OCI-LY1 (cell line): ENCODE data around the gene NCAPH2.

Experiments
- H2AFZ ChIP-seq: fragments of 200-600 bp; sonication (generic), shearing (Covaris generic); 2 replicates; pipeline ENCODE4 v1.6.0; 2014; ENCODE audit warnings: antibody characterized with exemption, mild to moderate bottlenecking, low read length
- H3F3A ChIP-seq: fragments of 200-600 bp; sonication (generic), shearing (Covaris generic); 2 replicates; pipeline ENCODE4 v1.6.0; 2014; ENCODE audit warnings: mild to moderate bottlenecking, antibody characterized with exemption, low read length, moderate library complexity; ENCODE audit not compliant: insufficient read depth
- H3K27ac ChIP-seq: fragments of 200-600 bp; sonication (generic); 2 replicates; pipeline ENCODE4 v1.5.1; 2014; ENCODE audit warnings: low read length, mixed run types, mild to moderate bottlenecking, low read depth; ENCODE audit not compliant: poor library complexity, severe bottlenecking
- H3K27me3 ChIP-seq: fragments of 200-600 bp; sonication (generic); 2 replicates; pipeline ENCODE4 v1.6.0; 2014; ENCODE audit warnings: antibody characterized with exemption, mild to moderate bottlenecking, low read length, moderate library complexity; ENCODE audit not compliant: insufficient read depth
- H3K36me3 ChIP-seq: fragments of 200-600 bp; sonication (generic); 2 replicates; pipeline ENCODE4 v1.6.1; 2014; ENCODE audit warnings: mild to moderate bottlenecking, antibody characterized with exemption, low read length, moderate library complexity, mixed read lengths; ENCODE audit not compliant: insufficient read depth
- H3K4me1 ChIP-seq: fragments of 200-600 bp; sonication (generic); 2 replicates; pipeline ENCODE4 v1.5.1; 2014; ENCODE audit warnings: mild to moderate bottlenecking, low read length, moderate library complexity; ENCODE audit not compliant: insufficient read depth, severe bottlenecking
- H3K4me2 ChIP-seq: fragments of 200-600 bp; sonication (generic), shearing (Covaris generic); 2 replicates; pipeline ENCODE4 v1.6.1; 2014; ENCODE audit warnings: low read length
- H3K4me3 ChIP-seq: fragments of 200-600 bp; sonication (generic); 2 replicates; pipeline ENCODE4 v1.5.1; 2014; ENCODE audit warnings: low read length, low read depth, mild to moderate bottlenecking, mixed read lengths; ENCODE audit not compliant: poor library complexity, severe bottlenecking
- H3K79me2 ChIP-seq: fragments of 200-600 bp; shearing (Covaris generic); 2 replicates; pipeline ENCODE4 v1.6.1; 2016; ENCODE audit warnings: mixed run types, low read length, mixed read lengths; ENCODE audit not compliant: insufficient read depth
- H3K9ac ChIP-seq: fragments of 200-600 bp; sonication (generic), shearing (Covaris generic); 2 replicates; pipeline ENCODE4 v1.6.1; 2014; ENCODE audit warnings: mild to moderate bottlenecking, low read length, mixed read lengths
- H3K9me2 ChIP-seq: fragments of 200-600 bp; sonication (generic), shearing (Covaris generic); 2 replicates; pipeline ENCODE4 v1.6.1; 2014; ENCODE audit warnings: low read depth, mild to moderate bottlenecking, low read length, mixed read lengths
- H3K9me3 ChIP-seq: fragments of 200-600 bp; shearing (Covaris generic); 2 replicates; pipeline ENCODE4 v1.6.1; 2014; ENCODE audit warnings: low read length, mixed read lengths
- H4K20me1 ChIP-seq: fragments of 200-600 bp; sonication (generic), shearing (Covaris generic); 2 replicates; pipeline ENCODE4 v1.6.0; 2016; ENCODE audit warnings: mild to moderate bottlenecking, low read length; ENCODE audit not compliant: insufficient read depth
- CTCF ChIP-seq: fragments of 200-600 bp; sonication (generic), shearing (Covaris generic); IDR thresholded peaks from 2 replicates; pipeline ENCODE4 v1.5.1; 2017; ENCODE audit warnings: mild to moderate bottlenecking, antibody characterized with exemption, low read length, moderate library complexity, mixed read lengths
- EZH2 ChIP-seq: fragments of 200-600 bp; sonication (generic), shearing (Covaris generic); IDR thresholded peaks from 2 replicates; pipeline ENCODE4 v1.8.0; 2017; ENCODE audit warnings: borderline replicate concordance, mixed run types, mild to moderate bottlenecking, antibody characterized with exemption, low read length, moderate library complexity, mixed read lengths

The NCAPH2 gene

GRCh38 chr22:50467341-50467740 is 40.7 kb upstream of the NCAPH2 start:
- Histone ChIP-seq H3K9me2 (no peaks in the 10 kb centered on the region), H3K9me3 (no peaks in the 10 kb centered on the region), H4K20me1 (no peaks in the 10 kb centered on the region), H3K9ac (peak overlapping the region; percentile 8; the same call in 1 of the 2 replicates), H3K36me3 (peaks cover 51% of the 10 kb centered on the region), H3K79me2 (peaks cover 9% of the 10 kb centered on the region), H3F3A (no peaks in the 10 kb centered on the region), H3K4me3 (peak overlapping the region; percentile 52), H3K27ac (peak overlapping the region; percentile 98), H3K4me1 (peaks cover 54% of the 10 kb centered on the region), H3K27me3 (no peaks in the 10 kb centered on the region), H2AFZ (no peak overlapping the region), H3K4me2 (peak overlapping the region; percentile 70; the same call in 1 of the 2 replicates)
- TF ChIP-seq CTCF, result no peak

GRCh38 chr22:50467773-50468440 is 40.1 kb upstream of the NCAPH2 start:
- no peaks in the 10 kb centered on the region for H3K9me2 ChIP-seq
- no peaks in the 10 kb centered on the region for H3F3A ChIP-seq
- H3K9ac ChIP-seq, result peak overlapping the region; percentile 66
- TF ChIP-seq EZH2 (no peak), CTCF (no peak)
- peaks cover 45% of the 10 kb centered on the region for H3K36me3 ChIP-seq
- peaks cover 15% of the 10 kb centered on the region for H3K79me2 ChIP-seq
- no peaks in the 10 kb centered on the region for H4K20me1 ChIP-seq
- peak overlapping the region; percentile 98 for H3K27ac ChIP-seq
- no peaks in the 10 kb centered on the region for H3K27me3 ChIP-seq
- no peaks in the 10 kb centered on the region for H3K9me3 ChIP-seq
- no peak overlapping the region for H2AFZ ChIP-seq
- peak overlapping the region; percentile 70 for H3K4me2 ChIP-seq
- H3K4me1 ChIP-seq, result peaks cover 60% of the 10 kb centered on the region
- peak overlapping the region; percentile 52 for H3K4me3 ChIP-seq

GRCh38 chr22:50468626-50469025 is 39.4 kb upstream of the NCAPH2 start:
- H3K4me3 ChIP-seq, result peak overlapping the region; percentile 52

More at GRCh38 chr22:50468626-50469025, 39.4 kb upstream of the NCAPH2 start:
- Histone ChIP-seq H3K27me3 (no peaks in the 10 kb centered on the region), H3K9me3 (no peaks in the 10 kb centered on the region), H3K4me2 (peak overlapping the region; percentile 70), H3K9me2 (no peaks in the 10 kb centered on the region), H3K27ac (peak overlapping the region; percentile 98), H3F3A (no peaks in the 10 kb centered on the region), H3K9ac (peak overlapping the region; percentile 66), H3K4me1 (peaks cover 67% of the 10 kb centered on the region), H4K20me1 (no peaks in the 10 kb centered on the region), H3K36me3 (peaks cover 38% of the 10 kb centered on the region), H3K79me2 (peaks cover 21% of the 10 kb centered on the region), H2AFZ (no peak overlapping the region)
- no peak for TF ChIP-seq CTCF
- TF ChIP-seq EZH2, result no peak
